Subcutaneous preadipocyte (primary cell): ENCODE data around the gene ARAP2. TPM values are rescaled to one million over a fixed set of nuclear protein-coding genes. Genes with fewer than 3 reads are reported as not detected.

Experiments used
- total RNA-seq: library from RNA; depleted of rRNA; stranded (reverse); fragments of >200 nt; gene quantifications from 2 replicates; pipeline ENCODE4 v1.2.3, GENCODE V29; 2012

Gene ARAP2, protein sequence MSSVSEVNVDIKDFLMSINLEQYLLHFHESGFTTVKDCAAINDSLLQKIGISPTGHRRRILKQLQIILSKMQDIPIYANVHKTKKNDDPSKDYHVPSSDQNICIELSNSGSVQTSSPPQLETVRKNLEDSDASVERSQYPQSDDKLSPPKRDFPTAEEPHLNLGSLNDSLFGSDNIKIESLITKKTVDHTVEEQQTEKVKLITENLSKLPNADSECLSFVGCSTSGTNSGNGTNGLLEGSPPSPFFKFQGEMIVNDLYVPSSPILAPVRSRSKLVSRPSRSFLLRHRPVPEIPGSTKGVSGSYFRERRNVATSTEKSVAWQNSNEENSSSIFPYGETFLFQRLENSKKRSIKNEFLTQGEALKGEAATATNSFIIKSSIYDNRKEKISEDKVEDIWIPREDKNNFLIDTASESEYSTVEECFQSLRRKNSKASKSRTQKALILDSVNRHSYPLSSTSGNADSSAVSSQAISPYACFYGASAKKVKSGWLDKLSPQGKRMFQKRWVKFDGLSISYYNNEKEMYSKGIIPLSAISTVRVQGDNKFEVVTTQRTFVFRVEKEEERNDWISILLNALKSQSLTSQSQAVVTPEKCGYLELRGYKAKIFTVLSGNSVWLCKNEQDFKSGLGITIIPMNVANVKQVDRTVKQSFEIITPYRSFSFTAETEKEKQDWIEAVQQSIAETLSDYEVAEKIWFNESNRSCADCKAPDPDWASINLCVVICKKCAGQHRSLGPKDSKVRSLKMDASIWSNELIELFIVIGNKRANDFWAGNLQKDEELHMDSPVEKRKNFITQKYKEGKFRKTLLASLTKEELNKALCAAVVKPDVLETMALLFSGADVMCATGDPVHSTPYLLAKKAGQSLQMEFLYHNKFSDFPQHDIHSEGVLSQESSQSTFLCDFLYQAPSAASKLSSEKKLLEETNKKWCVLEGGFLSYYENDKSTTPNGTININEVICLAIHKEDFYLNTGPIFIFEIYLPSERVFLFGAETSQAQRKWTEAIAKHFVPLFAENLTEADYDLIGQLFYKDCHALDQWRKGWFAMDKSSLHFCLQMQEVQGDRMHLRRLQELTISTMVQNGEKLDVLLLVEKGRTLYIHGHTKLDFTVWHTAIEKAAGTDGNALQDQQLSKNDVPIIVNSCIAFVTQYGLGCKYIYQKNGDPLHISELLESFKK (N-terminal part only)
- total RNA-seq, result under 0.01 TPM in 2 replicates

DNA sequence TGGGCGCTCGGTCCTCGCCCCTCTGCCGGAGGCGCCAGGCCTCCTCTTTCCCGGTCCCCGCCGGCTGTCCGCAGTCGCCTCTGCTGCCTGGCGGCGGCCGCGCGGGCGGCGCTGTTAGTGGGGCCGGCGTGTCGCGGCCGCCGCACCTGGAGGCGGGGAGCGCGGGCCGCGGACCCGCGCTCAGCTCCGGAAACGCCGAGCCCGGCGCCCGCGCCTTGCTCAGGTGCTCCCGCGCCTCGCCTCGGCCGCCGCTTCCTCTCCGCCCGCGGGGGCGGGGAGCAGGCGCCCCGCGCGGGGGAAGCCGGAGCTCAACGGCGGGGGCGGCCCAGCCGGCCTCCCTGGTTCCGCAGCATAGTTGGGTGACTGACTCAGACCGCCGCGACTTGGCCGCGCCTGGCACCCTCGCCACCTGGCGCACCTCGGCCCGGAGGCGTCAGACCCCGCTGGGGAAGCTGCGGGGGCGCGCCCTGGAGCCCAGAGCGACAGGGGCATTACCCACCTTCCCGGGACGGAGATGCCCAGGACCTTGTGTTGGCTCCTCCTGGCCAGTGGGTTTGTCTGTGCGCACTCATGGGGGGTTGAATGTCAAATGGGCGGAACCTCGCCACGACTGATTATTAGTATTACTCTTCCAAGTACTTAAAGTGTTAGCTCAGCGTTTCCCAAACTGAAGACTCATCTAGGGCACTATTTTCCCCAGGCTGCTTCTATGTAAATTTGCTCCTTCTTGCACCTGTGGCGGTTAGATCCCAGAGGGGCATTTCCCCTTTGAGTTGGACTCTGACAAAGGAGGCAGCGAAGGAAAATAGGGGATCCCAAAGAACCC is at the start of gene ARAP2:
Gene ARAP2 (minus strand): TSS at position 258 of the 826 bp plus-strand sequence. CDS start 15,028 bp downstream, outside the sequence.

DNA sequence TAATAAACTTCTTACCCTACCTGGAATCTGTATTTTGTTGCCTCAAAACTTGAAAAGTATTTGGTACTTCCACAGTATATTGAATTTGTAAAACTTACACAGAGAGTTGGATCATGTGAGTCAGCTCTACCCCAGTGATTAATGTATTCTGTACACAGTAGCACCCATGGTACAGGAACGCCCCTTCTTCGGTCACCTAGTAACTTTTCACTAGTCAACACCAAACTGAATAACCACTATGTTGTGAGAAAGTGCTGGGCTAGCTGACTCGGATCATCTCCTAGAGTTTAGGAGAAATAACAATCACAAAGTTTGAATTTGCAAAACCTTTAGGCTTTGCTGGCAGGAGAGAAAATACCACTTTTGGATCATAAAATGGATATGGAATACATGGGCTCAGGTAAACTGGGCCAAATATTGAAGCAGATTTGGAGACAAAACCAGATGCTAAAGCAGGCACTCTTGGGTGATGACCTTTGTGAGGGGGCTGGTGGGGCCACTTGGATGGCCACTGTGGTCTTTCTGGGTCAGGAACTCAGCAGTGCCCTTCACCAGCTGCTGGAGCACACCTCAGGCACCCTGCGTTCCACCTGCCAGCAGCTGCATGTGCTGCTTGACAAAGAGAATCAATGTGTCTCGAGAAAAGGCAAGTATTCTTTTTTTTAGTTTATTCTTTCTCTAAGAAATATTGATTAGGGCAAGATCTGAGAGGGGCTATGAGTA is 37.2 kb upstream of the ARAP2 start, which contains the start of gene DTHD1:
Gene DTHD1 (plus strand): TSS at position 233 of the 723 bp plus-strand sequence. CDS start 143 bp downstream, at position 376.

Other genes starting within 250 kb of the ARAP2 start
- not detected in 2 replicates for gene DTHD1, start 37.1 kb upstream of the ARAP2 start, total RNA-seq